WERI-Rb-1 (cell line): ENCODE results near the gene OR2K2.

ENCODE experiments used
- DNase-seq: peaks from one replicate; pipeline ENCODE4 v3.0.0-alpha.2; 2020
- H3K27ac ChIP-seq: fragments of 250-450 bp; sonication (Bioruptor Pico); 2 replicates; pipeline ENCODE4 v1.5.1; 2020; ENCODE audit warnings: mild to moderate bottlenecking, moderate library complexity
- H3K27me3 ChIP-seq: fragments of 250-450 bp; sonication (Bioruptor Pico); 2 replicates; pipeline ENCODE4 v1.5.1; 2021; ENCODE audit warnings: mild to moderate bottlenecking, low read depth, moderate library complexity; ENCODE audit not compliant: insufficient read depth, severe bottlenecking
- H3K36me3 ChIP-seq: fragments of 250-450 bp; sonication (Bioruptor Pico); 2 replicates; pipeline ENCODE4 v1.5.1; 2020; ENCODE audit warnings: mild to moderate bottlenecking, moderate library complexity
- H3K4me3 ChIP-seq: 2 replicates; pipeline ENCODE4 v1.5.1; 2011; ENCODE audit warnings: low read depth, mild to moderate bottlenecking, control low read depth, low read length
- H3K9me3 ChIP-seq: fragments of 250-450 bp; sonication (Bioruptor Pico); 2 replicates; pipeline ENCODE4 v1.5.1; 2021; ENCODE audit warnings: mild to moderate bottlenecking, moderate library complexity; ENCODE audit not compliant: severe bottlenecking
- CTCF ChIP-seq: IDR thresholded peaks from 2 replicates; pipeline ENCODE4 v1.5.1; 2011; ENCODE audit warnings: low read depth, mild to moderate bottlenecking, control low read depth, inconsistent platforms, low read length

The OR2K2 gene

DNA sequence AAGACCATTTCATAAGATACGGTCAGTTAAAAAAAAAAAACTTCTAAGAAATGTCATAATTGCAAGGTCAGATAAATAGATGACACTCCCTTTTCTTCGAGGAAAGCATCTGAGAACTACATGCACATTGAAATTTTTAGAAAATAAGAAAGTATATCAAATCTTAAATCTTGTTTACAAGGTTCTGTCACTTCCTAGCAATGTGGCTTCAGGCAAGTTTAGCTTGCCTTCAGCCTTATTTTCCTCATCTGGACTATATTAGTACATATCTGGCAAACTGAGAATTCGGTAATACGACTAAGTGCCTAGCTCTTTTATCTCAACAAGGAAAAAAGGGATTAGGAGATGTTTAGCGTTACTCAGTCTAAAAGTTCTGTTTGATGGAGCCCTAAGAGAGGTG lies 32.5 kb upstream of the OR2K2 start:
- Histone ChIP-seq H3K4me3 (no peak overlapping the region), H3K27me3 (no peaks in the 10 kb centered on the region), H3K27ac (no peak overlapping the region), H3K36me3 (peaks cover 33% of the 10 kb centered on the region), H3K9me3 (no peaks in the 10 kb centered on the region)
- no peak for DNase-seq
- no peak for TF ChIP-seq CTCF

GRCh38 chr9:111360881-111361280 lies 30.9 kb upstream of the OR2K2 start:
- Histone ChIP-seq H3K4me3 (no peak overlapping the region), H3K36me3 (peaks cover 25% of the 10 kb centered on the region), H3K9me3 (no peaks in the 10 kb centered on the region), H3K27ac (no peak overlapping the region), H3K27me3 (no peaks in the 10 kb centered on the region)
- TF ChIP-seq CTCF: no peak
- DNase-seq: no peak

DNA sequence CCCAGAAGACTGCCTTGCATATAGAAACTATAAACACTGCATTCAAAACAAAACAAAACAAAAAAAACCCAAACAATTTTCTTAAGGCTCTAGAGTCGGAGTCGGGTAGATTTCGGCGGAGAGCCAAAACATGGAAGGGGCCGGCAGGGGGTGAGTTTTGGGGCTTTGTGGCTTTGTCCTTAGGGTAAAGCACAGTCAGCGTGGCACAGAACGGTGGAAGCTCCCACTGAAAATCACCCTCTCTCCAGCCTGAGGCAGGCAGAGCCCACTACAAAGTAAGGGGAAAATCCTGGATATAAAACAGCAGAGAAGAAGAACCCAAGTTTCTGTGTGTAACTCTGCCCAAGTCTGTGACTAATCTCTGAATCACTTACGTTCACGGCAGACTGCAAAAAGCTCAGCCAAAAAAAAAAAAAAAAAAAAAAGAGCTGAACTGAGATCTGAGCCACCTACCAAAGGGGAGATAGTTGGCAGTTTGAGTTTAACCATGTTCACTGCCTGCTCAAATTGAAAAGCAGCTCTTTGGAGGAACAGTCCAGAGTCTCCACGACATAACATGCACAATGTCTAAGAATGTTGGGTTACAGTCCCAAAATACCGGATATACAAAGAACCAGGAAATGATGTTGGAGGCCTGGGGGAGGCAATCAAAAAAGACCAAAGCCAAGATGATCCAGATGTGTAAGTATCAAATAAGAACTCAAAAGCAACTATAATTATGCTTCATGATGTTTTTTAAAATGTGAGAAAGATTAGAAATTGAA lies 26.6 kb upstream of the OR2K2 start:
- no peaks in the 10 kb centered on the region for H3K9me3 ChIP-seq
- DNase-seq: no peak
- no peaks in the 10 kb centered on the region for H3K36me3 ChIP-seq
- TF ChIP-seq CTCF: no peak
- no peaks in the 10 kb centered on the region for H3K27me3 ChIP-seq
- H3K27ac ChIP-seq: no peak overlapping the region
- no peak overlapping the region for H3K4me3 ChIP-seq

- no peak overlapping the region for H3K4me3 ChIP-seq
- no peak for DNase-seq
- H3K36me3 ChIP-seq: no peaks in the 10 kb centered on the region
- peaks cover 6% of the 10 kb centered on the region for H3K27me3 ChIP-seq
- H3K9me3 ChIP-seq: no peaks in the 10 kb centered on the region
- no peak overlapping the region for H3K27ac ChIP-seq
- TF ChIP-seq CTCF: no peak
Observed at GRCh38 chr9:111352545-111352944, 22.5 kb upstream of the OR2K2 start.

DNA sequence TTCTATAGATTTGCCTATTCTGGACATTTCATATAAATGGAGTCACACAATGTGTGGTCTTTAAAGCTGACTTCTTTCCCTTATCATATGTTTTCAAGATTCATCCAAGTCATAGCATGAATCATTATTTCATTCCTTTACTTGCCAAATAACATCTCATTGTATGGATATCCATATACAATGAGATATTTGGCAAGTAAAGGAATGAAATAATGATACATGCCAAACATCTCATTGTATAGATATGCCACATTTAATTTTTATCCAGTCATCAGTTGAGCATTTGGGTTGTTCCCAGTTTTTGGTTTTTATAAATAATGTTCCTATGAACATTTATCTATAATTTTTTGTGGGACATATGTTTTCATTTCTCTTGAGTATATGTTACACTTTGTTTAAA lies 20.5 kb upstream of the OR2K2 start:
- Histone ChIP-seq H3K4me3 (no peak overlapping the region), H3K27me3 (peaks cover 15% of the 10 kb centered on the region), H3K27ac (no peak overlapping the region), H3K36me3 (no peaks in the 10 kb centered on the region), H3K9me3 (no peaks in the 10 kb centered on the region)
- no peak for TF ChIP-seq CTCF
- no peak for DNase-seq

DNA sequence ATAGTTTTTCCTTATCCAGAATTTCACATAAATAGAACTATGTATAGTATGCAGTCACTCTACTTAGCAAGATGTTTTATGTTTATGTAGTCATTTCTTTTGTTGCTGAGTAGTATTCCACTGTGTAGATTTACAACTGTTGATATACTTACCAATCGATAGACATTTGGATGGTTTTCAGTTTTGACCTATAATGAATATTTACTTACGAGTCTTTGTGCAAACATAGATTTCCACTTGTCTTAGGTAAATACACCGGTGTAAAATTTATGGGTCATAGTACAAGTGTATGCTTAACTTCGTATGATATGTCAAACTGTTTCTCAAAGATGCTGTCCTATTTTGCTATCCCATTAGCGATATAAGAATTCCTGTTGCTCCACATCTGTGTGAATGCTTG lies 19.7 kb upstream of the OR2K2 start:
- no peak overlapping the region for H3K4me3 ChIP-seq
- no peaks in the 10 kb centered on the region for H3K9me3 ChIP-seq
- no peaks in the 10 kb centered on the region for H3K36me3 ChIP-seq
- no peak for DNase-seq
- H3K27me3 ChIP-seq: peaks cover 19% of the 10 kb centered on the region
- no peak overlapping the region for H3K27ac ChIP-seq
- TF ChIP-seq CTCF: no peak
